ENCODE results near the gene NRXN3. TPM values are rescaled to one million over a fixed set of nuclear protein-coding genes. Genes with fewer than 3 reads are reported as not detected.

NRXN3 gene
- total and polyA plus RNA-seq, 2 of the 13 experiments (the other 11 are each of a cell fraction or from before 2014, with no cell fraction given): 0.03 TPM; not detected in 1

DNA sequence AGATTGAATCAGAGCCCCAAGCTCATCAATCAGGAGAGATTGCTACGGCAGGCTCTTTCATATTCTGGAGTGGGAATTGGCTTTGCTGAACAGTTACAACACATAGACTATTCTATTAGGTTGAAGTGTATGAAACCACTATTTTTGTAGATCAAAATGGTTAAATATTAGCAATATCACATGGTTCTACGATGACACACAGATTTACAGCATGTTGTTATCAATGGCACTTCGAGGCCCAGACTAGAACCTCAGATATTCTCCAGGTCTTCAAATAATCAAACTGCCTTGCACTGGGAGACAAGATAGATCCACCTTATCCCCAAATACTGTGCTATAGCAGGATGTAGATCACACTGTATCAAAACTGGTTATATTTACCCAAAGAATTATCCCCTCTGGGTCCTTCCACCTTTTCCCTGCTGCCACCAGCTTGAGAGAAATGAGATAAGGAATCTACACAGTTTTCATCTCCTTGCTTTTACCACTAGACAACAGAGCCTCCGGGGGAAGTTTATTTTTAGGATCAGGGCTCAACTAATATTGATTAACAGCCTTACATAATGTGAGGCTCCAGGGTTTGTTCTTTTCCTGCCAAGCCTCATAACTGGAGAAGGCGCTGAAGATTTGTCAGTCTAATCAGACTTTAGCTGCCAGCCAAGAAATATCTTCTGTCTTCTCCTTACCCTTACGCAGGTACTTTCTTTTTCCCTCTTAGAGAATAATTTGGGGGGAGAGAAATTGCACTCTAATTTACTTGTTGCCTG lies 1534.1 kb downstream of the NRXN3 start:
- WGBS (ENCODE audit: low lambda C conversion rate): 10% methylated on average over 6 of the region's 6 CpGs
- Histone ChIP-seq H3K9me3 (ENCODE audit: low read length) (peaks cover 88% of the 10 kb centered on the region), H3K4me1 (ENCODE audit: insufficient read depth, low read length) (no peaks in the 10 kb centered on the region), H4K20me1 (ENCODE audit: insufficient read depth, low read length) (no peaks in the 10 kb centered on the region), H3K27ac (ENCODE audit: extremely low read length, insufficient read depth, low read length) (no peak overlapping the region), H3K4me3 (replicated peaks in 1 of 3; ENCODE audit: insufficient read depth in 1 of 3, low read depth in 2 of 3, low read length in 3 of 3) (no peak overlapping the region), H3K79me2 (ENCODE audit: insufficient read depth, low read length) (no peaks in the 10 kb centered on the region), H2AFZ (ENCODE audit: low read length) (no peak overlapping the region), H3K4me2 (ENCODE audit: low read depth, low read length) (no peak overlapping the region), H3K9ac (ENCODE audit: insufficient read depth, low read depth, low read length) (no peak overlapping the region), H3K27me3 (ENCODE audit: control insufficient read depth in 1 of 2, insufficient read depth in 2 of 2, low read length in 2 of 2) (no peaks in the 10 kb centered on the region), H3K36me3 (replicated peaks in 1 of 2; ENCODE audit: control insufficient read depth in 1 of 2, insufficient read depth in 2 of 2, low read length in 2 of 2) (no peaks in the 10 kb centered on the region)
- no TSS peak for BruUV-seq (replicated peaks)
- intact Hi-C loops (cut with micrococcal nuclease; ENCODE audit: unreplicated experiment): no loop called here
- POLR2A ChIA-PET: no interaction called here
- in situ Hi-C loops (cut with HindIII; ENCODE audit: extremely low pct_ligation_motif_present, low pct_unique_long_range_greater_than_20kb): no loop called here
- ATAC-seq (no peak), FAIRE-seq (no peak), DNase-seq (ENCODE audit: low spot score) (no peak)
- TF ChIP-seq DMAP1 (CRISPR knock-in tag; IDR thresholded peaks at IDR 0.05): no peak
- TF ChIP-seq HNRNPL (IDR thresholded peaks at IDR 0.05; ENCODE audit: low read depth, low read length): no peak
- CTCF ChIA-PET (ENCODE audit: low intra/inter-chr PET ratio, low total read pairs): no interaction called here

DNA sequence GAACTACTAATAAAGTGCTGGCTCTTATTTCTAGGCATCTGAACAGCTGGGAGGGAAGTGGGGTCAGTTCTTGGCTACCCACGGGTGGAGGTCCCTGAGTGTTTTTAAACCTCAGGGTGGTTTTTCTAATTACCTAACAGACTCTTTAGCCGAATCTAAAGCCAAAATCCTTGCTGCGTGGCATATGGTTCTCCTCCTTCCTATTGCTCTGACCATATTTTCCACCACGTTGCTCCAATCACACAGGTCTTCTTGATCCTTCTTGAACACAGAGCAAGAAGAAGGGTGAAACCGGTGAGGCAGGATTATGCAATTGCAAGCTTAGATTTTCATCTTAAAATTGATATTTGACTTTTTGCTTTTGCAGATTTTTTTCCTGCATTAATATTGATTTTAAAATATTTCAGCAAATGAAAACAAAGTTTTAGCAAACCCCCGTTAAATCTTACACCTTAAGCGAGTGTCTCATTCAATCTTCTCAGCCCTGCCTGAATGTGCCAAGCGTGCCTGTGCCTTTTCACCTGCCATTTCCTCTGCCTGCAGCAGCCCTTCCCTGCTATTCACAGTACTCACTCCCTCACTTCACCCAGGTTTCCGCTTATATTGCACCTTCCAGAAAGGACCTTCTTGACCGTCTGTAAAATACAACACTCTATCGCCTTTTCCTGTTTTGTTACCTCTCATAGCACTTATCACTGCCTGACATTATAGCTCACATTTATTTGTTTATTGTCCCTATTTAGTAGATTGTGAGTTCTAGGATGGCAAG lies 1535.1 kb downstream of the NRXN3 start:
- ATAC-seq (no peak), DNase-seq (ENCODE audit: low spot score) (no peak), FAIRE-seq (no peak)
- in situ Hi-C loops (cut with HindIII; ENCODE audit: extremely low pct_ligation_motif_present, low pct_unique_long_range_greater_than_20kb): no loop called here
- WGBS (ENCODE audit: low lambda C conversion rate): 41% methylated on average over 11 of the region's 11 CpGs
- ChIA-PET POLR2A (no interaction called here), CTCF (ENCODE audit: low intra/inter-chr PET ratio, low total read pairs) (no interaction called here)
- no peaks in the 10 kb centered on the region for H3K79me2 ChIP-seq (ENCODE audit: insufficient read depth, low read length)
- intact Hi-C loops (cut with micrococcal nuclease; ENCODE audit: unreplicated experiment): no loop called here
- H3K36me3 ChIP-seq (replicated peaks in 1 of 2; ENCODE audit: control insufficient read depth in 1 of 2, insufficient read depth in 2 of 2, low read length in 2 of 2): no peaks in the 10 kb centered on the region
- H2AFZ ChIP-seq (ENCODE audit: low read length): no peak overlapping the region
- no peaks in the 10 kb centered on the region for H3K4me1 ChIP-seq (ENCODE audit: insufficient read depth, low read length)
- H3K4me3 ChIP-seq (replicated peaks in 1 of 3; ENCODE audit: insufficient read depth in 1 of 3, low read depth in 2 of 3, low read length in 3 of 3): no peak overlapping the region
- H3K4me2 ChIP-seq (ENCODE audit: low read depth, low read length): no peak overlapping the region
- no TSS peak for BruUV-seq (replicated peaks)
- H3K27me3 ChIP-seq (ENCODE audit: control insufficient read depth in 1 of 2, insufficient read depth in 2 of 2, low read length in 2 of 2): no peaks in the 10 kb centered on the region
- no peak overlapping the region for H3K27ac ChIP-seq (ENCODE audit: extremely low read length, insufficient read depth, low read length)
- H3K9me3 ChIP-seq (ENCODE audit: low read length): peaks cover 83% of the 10 kb centered on the region
- no peaks in the 10 kb centered on the region for H4K20me1 ChIP-seq (ENCODE audit: insufficient read depth, low read length)
- H3K9ac ChIP-seq (ENCODE audit: insufficient read depth, low read depth, low read length): no peak overlapping the region
- TF ChIP-seq RXRA (CRISPR knock-in tag; IDR thresholded peaks at IDR 0.05) (no peak), LCORL (IDR thresholded peaks at IDR 0.05) (no peak), LCORL (CRISPR knock-in tag; IDR thresholded peaks at IDR 0.05) (no peak), PLRG1 (conservative IDR thresholded peaks at IDR 0.05) (no peak)

Measured in HepG2 (cell line).